SU-DHL-6 (cell line): ENCODE data around the gene ABCC8.

Experiments used
- EZH2phosphoT487 ChIP-seq: fragments of 200-600 bp; sonication (generic), shearing (Covaris generic); conservative IDR thresholded peaks from 2 replicates; pipeline ENCODE4 v1.6.1; 2018; ENCODE audit warnings: mild to moderate bottlenecking, antibody characterized with exemption, low read length, moderate library complexity, mixed read lengths
- TF ChIP-seq, protein P1 (sequence below): fragments of 200-600 bp; sonication (generic); IDR thresholded peaks from one replicate; pipeline ENCODE4 v1.5.1; 2017; ENCODE audit warnings: antibody characterized with exemption, mild to moderate bottlenecking, low read length, moderate library complexity; ENCODE audit not compliant: insufficient read depth, poor library complexity, severe bottlenecking

- TF ChIP-seq, protein P1, sequence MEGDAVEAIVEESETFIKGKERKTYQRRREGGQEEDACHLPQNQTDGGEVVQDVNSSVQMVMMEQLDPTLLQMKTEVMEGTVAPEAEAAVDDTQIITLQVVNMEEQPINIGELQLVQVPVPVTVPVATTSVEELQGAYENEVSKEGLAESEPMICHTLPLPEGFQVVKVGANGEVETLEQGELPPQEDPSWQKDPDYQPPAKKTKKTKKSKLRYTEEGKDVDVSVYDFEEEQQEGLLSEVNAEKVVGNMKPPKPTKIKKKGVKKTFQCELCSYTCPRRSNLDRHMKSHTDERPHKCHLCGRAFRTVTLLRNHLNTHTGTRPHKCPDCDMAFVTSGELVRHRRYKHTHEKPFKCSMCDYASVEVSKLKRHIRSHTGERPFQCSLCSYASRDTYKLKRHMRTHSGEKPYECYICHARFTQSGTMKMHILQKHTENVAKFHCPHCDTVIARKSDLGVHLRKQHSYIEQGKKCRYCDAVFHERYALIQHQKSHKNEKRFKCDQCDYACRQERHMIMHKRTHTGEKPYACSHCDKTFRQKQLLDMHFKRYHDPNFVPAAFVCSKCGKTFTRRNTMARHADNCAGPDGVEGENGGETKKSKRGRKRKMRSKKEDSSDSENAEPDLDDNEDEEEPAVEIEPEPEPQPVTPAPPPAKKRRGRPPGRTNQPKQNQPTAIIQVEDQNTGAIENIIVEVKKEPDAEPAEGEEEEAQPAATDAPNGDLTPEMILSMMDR, result no peak
- no peak for TF ChIP-seq EZH2phosphoT487
These were observed 77.4 kb downstream of the ABCC8 start for GRCh38 chr11:17399236-17399635.
